Measurements from ENCODE around the gene VPS51. TPM values are rescaled to one million over a fixed set of nuclear protein-coding genes. Genes with fewer than 3 reads are reported as not detected.

The VPS51 gene
- total and polyA plus RNA-seq, 10 of the 15 experiments (the other 5 are each of a cell fraction or from before 2014, with no cell fraction given) = 1.5 to 279 (median 53.2) TPM

DNA sequence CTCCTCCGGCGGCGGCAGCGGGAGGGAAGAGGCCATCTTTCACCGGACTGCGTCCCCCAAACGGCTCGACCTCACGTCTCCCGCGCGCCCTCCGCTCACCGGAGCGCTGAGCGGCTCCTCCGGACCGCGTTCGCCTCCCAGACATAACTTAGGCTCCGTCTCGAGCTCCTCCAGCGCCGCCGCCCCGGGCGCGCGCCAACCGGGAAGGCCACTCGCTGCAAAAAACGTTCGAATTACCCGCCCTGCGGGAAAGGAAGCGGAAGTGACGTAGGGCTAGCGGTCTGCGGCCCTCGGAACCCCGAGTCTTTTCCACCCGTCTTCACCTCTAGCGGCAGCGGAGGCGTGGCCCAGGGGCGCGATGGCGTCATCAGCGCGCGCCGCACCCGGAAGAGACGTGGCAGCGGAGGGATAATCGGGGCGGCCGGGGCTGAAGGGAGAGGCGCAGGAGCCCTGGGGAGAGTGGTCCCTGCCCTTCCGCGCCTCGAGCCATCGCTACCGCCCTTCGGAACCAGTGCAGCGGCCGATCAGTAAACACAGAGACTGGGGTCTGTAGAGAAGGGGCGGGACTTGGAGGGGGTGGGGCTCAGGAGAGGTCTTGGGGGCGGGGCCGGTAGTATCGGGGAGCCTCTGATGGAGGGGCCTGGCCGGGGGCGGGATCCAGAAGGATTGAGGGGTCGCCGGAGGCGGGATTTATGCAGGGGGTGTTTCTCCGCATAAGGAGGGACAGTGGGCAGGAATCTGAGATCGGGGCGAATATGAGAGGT, 12.0 kb upstream of the VPS51 start, which contains the start of the genes CDCA5 and ZFPL1 (continued):
- TF ChIP-seq, protein P1, sequence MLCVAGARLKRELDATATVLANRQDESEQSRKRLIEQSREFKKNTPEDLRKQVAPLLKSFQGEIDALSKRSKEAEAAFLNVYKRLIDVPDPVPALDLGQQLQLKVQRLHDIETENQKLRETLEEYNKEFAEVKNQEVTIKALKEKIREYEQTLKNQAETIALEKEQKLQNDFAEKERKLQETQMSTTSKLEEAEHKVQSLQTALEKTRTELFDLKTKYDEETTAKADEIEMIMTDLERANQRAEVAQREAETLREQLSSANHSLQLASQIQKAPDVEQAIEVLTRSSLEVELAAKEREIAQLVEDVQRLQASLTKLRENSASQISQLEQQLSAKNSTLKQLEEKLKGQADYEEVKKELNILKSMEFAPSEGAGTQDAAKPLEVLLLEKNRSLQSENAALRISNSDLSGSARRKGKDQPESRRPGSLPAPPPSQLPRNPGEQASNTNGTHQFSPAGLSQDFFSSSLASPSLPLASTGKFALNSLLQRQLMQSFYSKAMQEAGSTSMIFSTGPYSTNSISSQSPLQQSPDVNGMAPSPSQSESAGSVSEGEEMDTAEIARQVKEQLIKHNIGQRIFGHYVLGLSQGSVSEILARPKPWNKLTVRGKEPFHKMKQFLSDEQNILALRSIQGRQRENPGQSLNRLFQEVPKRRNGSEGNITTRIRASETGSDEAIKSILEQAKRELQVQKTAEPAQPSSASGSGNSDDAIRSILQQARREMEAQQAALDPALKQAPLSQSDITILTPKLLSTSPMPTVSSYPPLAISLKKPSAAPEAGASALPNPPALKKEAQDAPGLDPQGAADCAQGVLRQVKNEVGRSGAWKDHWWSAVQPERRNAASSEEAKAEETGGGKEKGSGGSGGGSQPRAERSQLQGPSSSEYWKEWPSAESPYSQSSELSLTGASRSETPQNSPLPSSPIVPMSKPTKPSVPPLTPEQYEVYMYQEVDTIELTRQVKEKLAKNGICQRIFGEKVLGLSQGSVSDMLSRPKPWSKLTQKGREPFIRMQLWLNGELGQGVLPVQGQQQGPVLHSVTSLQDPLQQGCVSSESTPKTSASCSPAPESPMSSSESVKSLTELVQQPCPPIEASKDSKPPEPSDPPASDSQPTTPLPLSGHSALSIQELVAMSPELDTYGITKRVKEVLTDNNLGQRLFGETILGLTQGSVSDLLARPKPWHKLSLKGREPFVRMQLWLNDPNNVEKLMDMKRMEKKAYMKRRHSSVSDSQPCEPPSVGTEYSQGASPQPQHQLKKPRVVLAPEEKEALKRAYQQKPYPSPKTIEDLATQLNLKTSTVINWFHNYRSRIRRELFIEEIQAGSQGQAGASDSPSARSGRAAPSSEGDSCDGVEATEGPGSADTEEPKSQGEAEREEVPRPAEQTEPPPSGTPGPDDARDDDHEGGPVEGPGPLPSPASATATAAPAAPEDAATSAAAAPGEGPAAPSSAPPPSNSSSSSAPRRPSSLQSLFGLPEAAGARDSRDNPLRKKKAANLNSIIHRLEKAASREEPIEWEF (IDR thresholded peaks at IDR 0.05; ENCODE audit: insufficient replicate concordance, low read depth, low read length) = no peak
- peak; percentile 77 for TF ChIP-seq IKZF1 (conservative IDR thresholded peaks at IDR 0.05)
- no peak for TF ChIP-seq EZH2 (IDR thresholded peaks at IDR 0.05; ENCODE audit: borderline replicate concordance, control insufficient read depth, low read depth, low read length)
- TF ChIP-seq GATAD2B (conservative IDR thresholded peaks at IDR 0.05; ENCODE audit: low read depth) = peak; percentile 96
- TF ChIP-seq, protein P2, sequence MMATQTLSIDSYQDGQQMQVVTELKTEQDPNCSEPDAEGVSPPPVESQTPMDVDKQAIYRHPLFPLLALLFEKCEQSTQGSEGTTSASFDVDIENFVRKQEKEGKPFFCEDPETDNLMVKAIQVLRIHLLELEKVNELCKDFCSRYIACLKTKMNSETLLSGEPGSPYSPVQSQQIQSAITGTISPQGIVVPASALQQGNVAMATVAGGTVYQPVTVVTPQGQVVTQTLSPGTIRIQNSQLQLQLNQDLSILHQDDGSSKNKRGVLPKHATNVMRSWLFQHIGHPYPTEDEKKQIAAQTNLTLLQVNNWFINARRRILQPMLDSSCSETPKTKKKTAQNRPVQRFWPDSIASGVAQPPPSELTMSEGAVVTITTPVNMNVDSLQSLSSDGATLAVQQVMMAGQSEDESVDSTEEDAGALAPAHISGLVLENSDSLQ (IDR thresholded peaks at IDR 0.05) = peak; percentile 45
- TF ChIP-seq, protein P3, sequence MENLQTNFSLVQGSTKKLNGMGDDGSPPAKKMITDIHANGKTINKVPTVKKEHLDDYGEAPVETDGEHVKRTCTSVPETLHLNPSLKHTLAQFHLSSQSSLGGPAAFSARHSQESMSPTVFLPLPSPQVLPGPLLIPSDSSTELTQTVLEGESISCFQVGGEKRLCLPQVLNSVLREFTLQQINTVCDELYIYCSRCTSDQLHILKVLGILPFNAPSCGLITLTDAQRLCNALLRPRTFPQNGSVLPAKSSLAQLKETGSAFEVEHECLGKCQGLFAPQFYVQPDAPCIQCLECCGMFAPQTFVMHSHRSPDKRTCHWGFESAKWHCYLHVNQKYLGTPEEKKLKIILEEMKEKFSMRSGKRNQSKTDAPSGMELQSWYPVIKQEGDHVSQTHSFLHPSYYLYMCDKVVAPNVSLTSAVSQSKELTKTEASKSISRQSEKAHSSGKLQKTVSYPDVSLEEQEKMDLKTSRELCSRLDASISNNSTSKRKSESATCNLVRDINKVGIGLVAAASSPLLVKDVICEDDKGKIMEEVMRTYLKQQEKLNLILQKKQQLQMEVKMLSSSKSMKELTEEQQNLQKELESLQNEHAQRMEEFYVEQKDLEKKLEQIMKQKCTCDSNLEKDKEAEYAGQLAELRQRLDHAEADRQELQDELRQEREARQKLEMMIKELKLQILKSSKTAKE (IDR thresholded peaks at IDR 0.05; ENCODE audit: low read depth, poor library complexity, severe bottlenecking) = no peak
- TF ChIP-seq, protein P4, sequence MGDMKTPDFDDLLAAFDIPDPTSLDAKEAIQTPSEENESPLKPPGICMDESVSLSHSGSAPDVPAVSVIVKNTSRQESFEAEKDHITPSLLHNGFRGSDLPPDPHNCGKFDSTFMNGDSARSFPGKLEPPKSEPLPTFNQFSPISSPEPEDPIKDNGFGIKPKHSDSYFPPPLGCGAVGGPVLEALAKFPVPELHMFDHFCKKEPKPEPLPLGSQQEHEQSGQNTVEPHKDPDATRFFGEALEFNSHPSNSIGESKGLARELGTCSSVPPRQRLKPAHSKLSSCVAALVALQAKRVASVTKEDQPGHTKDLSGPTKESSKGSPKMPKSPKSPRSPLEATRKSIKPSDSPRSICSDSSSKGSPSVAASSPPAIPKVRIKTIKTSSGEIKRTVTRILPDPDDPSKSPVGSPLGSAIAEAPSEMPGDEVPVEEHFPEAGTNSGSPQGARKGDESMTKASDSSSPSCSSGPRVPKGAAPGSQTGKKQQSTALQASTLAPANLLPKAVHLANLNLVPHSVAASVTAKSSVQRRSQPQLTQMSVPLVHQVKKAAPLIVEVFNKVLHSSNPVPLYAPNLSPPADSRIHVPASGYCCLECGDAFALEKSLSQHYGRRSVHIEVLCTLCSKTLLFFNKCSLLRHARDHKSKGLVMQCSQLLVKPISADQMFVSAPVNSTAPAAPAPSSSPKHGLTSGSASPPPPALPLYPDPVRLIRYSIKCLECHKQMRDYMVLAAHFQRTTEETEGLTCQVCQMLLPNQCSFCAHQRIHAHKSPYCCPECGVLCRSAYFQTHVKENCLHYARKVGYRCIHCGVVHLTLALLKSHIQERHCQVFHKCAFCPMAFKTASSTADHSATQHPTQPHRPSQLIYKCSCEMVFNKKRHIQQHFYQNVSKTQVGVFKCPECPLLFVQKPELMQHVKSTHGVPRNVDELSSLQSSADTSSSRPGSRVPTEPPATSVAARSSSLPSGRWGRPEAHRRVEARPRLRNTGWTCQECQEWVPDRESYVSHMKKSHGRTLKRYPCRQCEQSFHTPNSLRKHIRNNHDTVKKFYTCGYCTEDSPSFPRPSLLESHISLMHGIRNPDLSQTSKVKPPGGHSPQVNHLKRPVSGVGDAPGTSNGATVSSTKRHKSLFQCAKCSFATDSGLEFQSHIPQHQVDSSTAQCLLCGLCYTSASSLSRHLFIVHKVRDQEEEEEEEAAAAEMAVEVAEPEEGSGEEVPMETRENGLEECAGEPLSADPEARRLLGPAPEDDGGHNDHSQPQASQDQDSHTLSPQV (IDR thresholded peaks at IDR 0.05) = no peak
- TF ChIP-seq, protein P5, sequence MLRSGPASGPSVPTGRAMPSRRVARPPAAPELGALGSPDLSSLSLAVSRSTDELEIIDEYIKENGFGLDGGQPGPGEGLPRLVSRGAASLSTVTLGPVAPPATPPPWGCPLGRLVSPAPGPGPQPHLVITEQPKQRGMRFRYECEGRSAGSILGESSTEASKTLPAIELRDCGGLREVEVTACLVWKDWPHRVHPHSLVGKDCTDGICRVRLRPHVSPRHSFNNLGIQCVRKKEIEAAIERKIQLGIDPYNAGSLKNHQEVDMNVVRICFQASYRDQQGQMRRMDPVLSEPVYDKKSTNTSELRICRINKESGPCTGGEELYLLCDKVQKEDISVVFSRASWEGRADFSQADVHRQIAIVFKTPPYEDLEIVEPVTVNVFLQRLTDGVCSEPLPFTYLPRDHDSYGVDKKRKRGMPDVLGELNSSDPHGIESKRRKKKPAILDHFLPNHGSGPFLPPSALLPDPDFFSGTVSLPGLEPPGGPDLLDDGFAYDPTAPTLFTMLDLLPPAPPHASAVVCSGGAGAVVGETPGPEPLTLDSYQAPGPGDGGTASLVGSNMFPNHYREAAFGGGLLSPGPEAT (IDR thresholded peaks at IDR 0.05; ENCODE audit: low read depth) = peak; percentile 95
- TF ChIP-seq KLF5 (IDR thresholded peaks at IDR 0.05; ENCODE audit: partially characterized antibody) = peak; percentile 54
- TF ChIP-seq JUNB (IDR thresholded peaks at IDR 0.05) = no peak
- 0 out of 2 replicates have a peak, but pooled peaks have one; percentile 31 for TF ChIP-seq MEF2A (IDR thresholded peaks at IDR 0.05; ENCODE audit: insufficient read depth, low read depth, low read length)
- peak; percentile 47; the same call in 1 of the 2 replicates for TF ChIP-seq JUND (IDR thresholded peaks at IDR 0.05; ENCODE audit: low read depth, low read length)

Data from GM12878 (cell line).